Activated CD4-positive, CD25-positive, alpha-beta regulatory T cell treated with anti-CD3 and anti-CD28 coated beads, Interleukin-2, amount 50 U/mL, for 72 hours (primary cell): ENCODE measurements around the gene TRIM63.

ENCODE experiments used
- DNase-seq: peaks from one replicate; pipeline ENCODE4 v3.0.0; 2021

Gene TRIM63

GRCh38 chr1:26012864-26013263, 54.6 kb downstream of the TRIM63 start:
- no peak for DNase-seq

DNA sequence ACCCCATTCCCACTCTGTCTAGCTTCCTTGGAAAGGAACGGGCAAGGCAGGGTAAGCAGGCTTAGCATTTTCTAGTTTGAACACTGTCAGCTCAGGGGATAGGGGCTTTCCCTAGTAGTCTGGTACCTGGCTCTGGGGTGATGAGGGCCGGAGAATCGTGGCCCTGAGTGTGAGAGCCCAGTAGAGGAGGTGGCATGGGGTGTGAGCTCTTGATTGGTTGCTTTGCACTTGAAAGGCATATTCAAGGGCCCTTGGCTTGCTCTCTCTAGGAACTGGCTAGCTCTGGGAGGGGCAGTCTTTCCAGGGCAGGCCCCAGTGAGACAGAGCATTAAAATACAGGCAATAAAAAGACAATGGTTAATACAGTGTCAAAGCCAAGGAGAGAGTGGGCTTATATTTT, 56.6 kb downstream of the TRIM63 start:
- no peak for DNase-seq

DNA sequence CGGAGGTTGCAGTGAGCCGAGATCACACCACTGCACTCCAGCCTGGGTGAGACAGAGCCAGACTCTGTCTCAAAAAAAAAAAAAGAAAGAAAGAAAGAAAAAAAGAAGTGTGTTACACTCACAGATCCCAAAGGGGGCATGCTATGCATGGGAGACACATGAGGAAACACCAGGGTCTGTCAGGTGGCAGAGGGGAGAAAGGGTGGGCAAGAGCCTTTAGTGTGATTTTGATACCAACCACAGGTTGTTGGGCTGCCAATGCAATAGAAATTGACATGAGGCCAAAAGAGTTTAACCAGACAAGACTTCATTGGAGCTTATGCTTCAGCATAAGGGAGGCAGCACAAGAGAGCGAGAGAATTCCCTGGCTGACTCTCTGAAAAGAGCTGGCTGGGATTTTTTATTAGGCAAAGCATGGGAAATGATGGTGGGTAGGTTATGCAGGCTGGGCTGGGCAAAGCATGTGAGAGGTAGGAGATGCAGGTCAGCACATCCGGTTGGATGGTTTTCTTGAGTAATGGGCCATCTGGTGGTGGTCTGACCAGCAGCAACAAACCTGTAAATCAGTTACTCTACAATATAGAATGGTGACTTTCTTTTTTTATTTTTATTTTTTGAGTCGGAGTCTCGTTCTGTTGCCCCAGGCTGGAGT, 57.5 kb downstream of the TRIM63 start:
- DNase-seq = no peak

- no peak for DNase-seq
Observed at GRCh38 chr1:26006710-26007109, 60.7 kb downstream of the TRIM63 start.

DNA sequence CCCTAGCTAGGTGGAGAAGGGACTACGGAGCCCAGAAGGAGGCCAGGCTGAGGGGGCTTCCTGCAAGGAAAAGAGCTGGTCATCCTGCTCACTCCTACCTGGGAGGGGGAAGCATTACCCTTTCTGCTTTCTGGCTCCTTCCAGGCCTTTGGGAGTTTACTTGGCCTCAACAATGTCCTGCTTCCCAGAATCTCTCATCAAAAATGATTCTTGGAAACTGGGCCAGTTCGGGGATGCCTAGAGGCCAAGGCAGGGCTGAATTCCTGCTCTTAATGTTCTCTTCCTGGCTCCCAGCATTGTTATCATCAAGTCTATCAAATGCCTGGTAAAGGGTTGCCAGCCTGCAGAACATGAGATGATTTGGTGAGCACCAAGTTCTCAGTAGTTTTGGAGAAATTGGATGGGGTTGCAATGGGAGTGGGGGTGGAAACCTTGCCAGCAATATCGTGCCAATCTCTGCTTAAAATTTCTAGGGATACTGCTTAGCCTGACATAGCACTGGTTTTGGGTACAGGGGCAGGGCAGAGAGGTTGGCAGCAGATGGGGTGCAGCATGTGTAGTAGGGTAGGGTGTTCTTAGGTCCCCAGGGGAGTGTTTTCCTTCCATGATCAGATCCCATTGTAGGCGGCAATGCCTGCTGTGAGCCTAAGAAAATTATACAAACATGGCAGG, 61.9 kb downstream of the TRIM63 start:
- no peak for DNase-seq

DNA sequence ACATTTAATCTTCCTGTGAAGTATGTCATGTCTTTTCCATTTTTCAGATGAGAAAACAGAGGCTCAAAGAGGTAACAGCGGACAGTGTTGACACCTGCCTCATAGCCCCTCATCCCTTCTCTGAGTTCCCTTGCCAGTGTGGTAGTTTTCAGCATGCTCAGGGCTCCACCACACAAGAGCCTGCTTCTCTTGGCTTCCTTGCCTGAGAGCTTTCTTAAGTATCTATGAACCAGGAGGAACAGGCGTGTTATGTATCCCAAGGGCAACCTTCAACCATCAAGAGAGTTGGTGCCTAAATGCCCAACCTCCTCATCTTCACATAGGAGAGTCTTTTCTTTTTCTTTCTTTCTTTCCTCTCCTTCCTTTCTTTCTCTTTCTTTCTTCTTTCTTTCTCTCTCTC, 63.7 kb downstream of the TRIM63 start:
- DNase-seq = no peak

DNA sequence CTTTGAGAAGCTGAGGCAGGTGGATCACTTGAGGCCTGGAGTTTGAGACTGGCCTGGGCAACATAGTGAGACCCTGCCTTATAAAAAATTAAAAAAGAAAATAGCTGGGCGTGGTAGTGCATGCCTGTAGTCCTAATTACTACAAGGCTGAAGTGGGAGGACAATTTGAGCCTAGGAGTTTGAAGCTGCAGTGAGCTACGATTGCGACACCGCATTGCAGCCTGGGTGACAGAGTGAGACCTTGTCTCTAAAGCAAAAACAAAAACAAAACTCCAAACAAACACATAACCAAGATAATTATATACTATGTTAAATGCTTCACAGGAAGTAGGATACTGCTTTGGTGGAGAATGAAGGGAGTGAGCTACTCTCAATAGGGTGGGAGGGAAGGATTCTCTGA, 64.2 kb downstream of the TRIM63 start:
- DNase-seq = no peak
